K562 (cell line): ENCODE results near the gene TIPIN. TPM values are rescaled to one million over a fixed set of nuclear protein-coding genes. Genes with fewer than 3 reads are reported as not detected.

Experiments used
- ATAC-seq: fragments of 200-7000 bp; cut with Tn5 transposase; 3 replicates; pipeline ENCODE4 v1.9.1; 2020; ENCODE audit warnings: moderate library complexity
- BruUV-seq: library from RNA; stranded (reverse); fragments of 400-500 nt; replicated peaks from 2 replicates; lab custom pipeline; 2021; lab: Mats Ljungman, UMichigan
- CTCF ChIA-PET: fragments of 300-600 bp; formaldehyde crosslinking; extraction: SDS; loops from one replicate; lab custom pipeline; 2021; ENCODE audit warnings: low intra/inter-chr PET ratio; lab: Yijun Ruan, JAX
- POLR2A ChIA-PET: fragments of 300-600, 350-650 bp; sonication (Branson Sonifier 250); formaldehyde crosslinking; extraction: SDS; loops from one replicate; lab custom pipeline; 2021; ENCODE audit warnings: antibody characterized with exemption, inconsistent platforms; lab: Yijun Ruan, JAX
- DNase-seq, 4 experiments: peaks; one replicate each; pipeline versions ENCODE4 v3.0.0 to v3.0.0-alpha.2; 2011 to 2018; ENCODE audit warnings: low spot score in 3 of 4, mixed read lengths in 3 of 4; ENCODE audit errors: extremely low read depth in 1 of 4
- FAIRE-seq: peaks from 2 replicates; lab custom pipeline; 2011; peaks lifted over from hg19 to GRCh38; lab: Jason Lieb, UNC
- H2AFZ ChIP-seq: 2 replicates; pipeline ENCODE4 v1.6.0; 2011; ENCODE audit warnings: low read depth, low read length, control low read depth, inconsistent platforms
- H3K27ac ChIP-seq: fragments of 200-600 bp; 3 replicates; pipeline ENCODE4 v1.8.0; 2011; ENCODE audit warnings: low read depth, mild to moderate bottlenecking, control low read depth, inconsistent platforms, low read length, moderate library complexity, mixed read lengths; ENCODE audit errors: extremely low read depth
- H3K27me3 ChIP-seq, 2 experiments: fragments of 300-600 bp in 1 of 2; 2 replicates in 1 of 2; 3 replicates in 1 of 2; pipeline versions ENCODE4 v1.6.0 to v1.8.0; 2011; ENCODE audit warnings: inconsistent platforms in 2 of 2, low read length in 2 of 2, mild to moderate bottlenecking in 1 of 2, mixed read lengths in 1 of 2, moderate library complexity in 1 of 2; ENCODE audit not compliant: control insufficient read depth in 2 of 2, insufficient read depth in 2 of 2
- H3K36me3 ChIP-seq: fragments of 300-600 bp; 3 replicates; pipeline ENCODE4 v1.8.0; 2011; ENCODE audit warnings: mild to moderate bottlenecking, low read length, inconsistent platforms; ENCODE audit not compliant: control insufficient read depth, insufficient read depth
- H3K4me1 ChIP-seq, 2 experiments: fragments of 200-600 bp in 1 of 2; replicated peaks in 1 of 2; 2 replicates in 1 of 2; 3 replicates in 1 of 2; pipeline versions ENCODE4 v1.5.1 to v1.8.0; 2011; ENCODE audit warnings: inconsistent platforms in 2 of 2, low read length in 2 of 2, mild to moderate bottlenecking in 1 of 2, mixed read lengths in 1 of 2, moderate library complexity in 1 of 2; ENCODE audit not compliant: control insufficient read depth in 2 of 2, insufficient read depth in 2 of 2
- H3K4me2 ChIP-seq: 2 replicates; pipeline ENCODE4 v1.6.1; 2011; ENCODE audit warnings: low read length, control low read depth, inconsistent platforms, mixed read lengths; ENCODE audit not compliant: insufficient read depth
- H3K4me3 ChIP-seq: fragments of 200-600 bp; sonication (generic), shearing (Covaris generic); 2 replicates; pipeline ENCODE4 v1.5.1; 2016; ENCODE audit warnings: control low read depth, inconsistent platforms
- H3K79me2 ChIP-seq: fragments of 200-600 bp; 3 replicates; pipeline ENCODE4 v1.8.0; 2011; ENCODE audit warnings: low read length, inconsistent platforms; ENCODE audit not compliant: control insufficient read depth, insufficient read depth
- H3K9ac ChIP-seq, 2 experiments: 2 replicates each; pipeline versions ENCODE4 v1.6.0 to v1.6.1; 2011; ENCODE audit warnings: low read depth in 2 of 2, low read length in 2 of 2, control low read depth in 1 of 2, inconsistent platforms in 1 of 2, mild to moderate bottlenecking in 1 of 2, mixed read lengths in 1 of 2; ENCODE audit not compliant: insufficient read depth in 1 of 2
- H3K9me1 ChIP-seq: one replicate; pipeline ENCODE4 v1.6.0; 2011; ENCODE audit warnings: inconsistent platforms, mild to moderate bottlenecking, low read length, moderate library complexity; ENCODE audit not compliant: control insufficient read depth, insufficient read depth
- H3K9me3 ChIP-seq: replicated peaks from 2 replicates; pipeline ENCODE4 v1.5.1; 2011; ENCODE audit warnings: low read depth, low read length, inconsistent platforms; ENCODE audit not compliant: control insufficient read depth, insufficient read depth
- H4K20me1 ChIP-seq: replicated peaks from 2 replicates; pipeline ENCODE4 v1.6.1; 2011; ENCODE audit warnings: low read length, inconsistent platforms, mixed read lengths; ENCODE audit not compliant: control insufficient read depth, insufficient read depth
- ATF7 ChIP-seq: fragments of 450-650 bp; IDR thresholded peaks from 2 replicates; pipeline ENCODE4 v1.7.1; 2014; ENCODE audit warnings: mild to moderate bottlenecking, moderate library complexity
- BHLHE40 ChIP-seq: IDR thresholded peaks from 2 replicates; pipeline ENCODE4 v1.6.1; 2011; ENCODE audit warnings: low read length, improper control_type of control experiment
- CHD1 ChIP-seq: fragments of 200-600 bp; sonication (generic); IDR thresholded peaks from one replicate; pipeline ENCODE4 v1.6.1; 2012; ENCODE audit warnings: mild to moderate bottlenecking, moderate library complexity, low read length, inconsistent platforms
- DIDO1 ChIP-seq: fragments of 450-650 bp; IDR thresholded peaks from 2 replicates; pipeline ENCODE4 v1.6.1; 2016; ENCODE audit warnings: low read depth, missing biosample characterization, missing genetic modification characterization
- ETS2 ChIP-seq: IDR thresholded peaks from 2 replicates; pipeline ENCODE4 v1.6.1; 2016; ENCODE audit warnings: borderline replicate concordance, missing genetic modification characterization, mild to moderate bottlenecking, moderate library complexity, missing compliant biosample characterization; ENCODE audit not compliant: poor library complexity, severe bottlenecking
- FIP1L1 ChIP-seq: fragments of 200-400 bp; formaldehyde crosslinking; IDR thresholded peaks from 2 replicates; pipeline ENCODE4 v1.6.1; 2018; ENCODE audit warnings: mild to moderate bottlenecking, low read depth, low read length; ENCODE audit not compliant: poor library complexity, severe bottlenecking
- FOXJ2 ChIP-seq: fragments of 200-800 bp; sonication (Bioruptor generic); IDR thresholded peaks from 2 replicates; pipeline ENCODE4 v1.6.1; 2016; ENCODE audit warnings: missing genetic modification characterization, missing compliant biosample characterization
- FOXM1 ChIP-seq, 2 experiments: fragments of 450-650 bp in 1 of 2; sonication (generic) in 1 of 2; formaldehyde crosslinking in 1 of 2; IDR thresholded peaks; 2 replicates each; pipeline versions ENCODE4 v1.6.1 to v1.9.0; 2017 to 2022; ENCODE audit warnings: low read depth in 2 of 2, mild to moderate bottlenecking in 2 of 2, missing genetic modification reagents in 1 of 2, moderate library complexity in 1 of 2
- GATAD2A ChIP-seq: fragments of 450-650 bp; IDR thresholded peaks from 2 replicates; pipeline ENCODE4 v1.6.1; 2017
- MTF1 ChIP-seq: fragments of 250-450 bp; sonication (Bioruptor Pico); IDR thresholded peaks from 2 replicates; pipeline ENCODE4 v1.9.0; 2021; ENCODE audit warnings: moderate library complexity, mild to moderate bottlenecking, inconsistent platforms, borderline replicate concordance
- PPARD ChIP-seq: fragments of 250-450 bp; sonication (Bioruptor Pico); IDR thresholded peaks from 2 replicates; pipeline ENCODE4 v1.8.0; 2022; ENCODE audit warnings: inconsistent platforms, mild to moderate bottlenecking, moderate library complexity
- SAP30 ChIP-seq: fragments of 200-600 bp; sonication (generic); IDR thresholded peaks from 2 replicates; pipeline ENCODE4 v1.6.1; 2012; ENCODE audit warnings: borderline replicate concordance, low read depth, mild to moderate bottlenecking, moderate library complexity, low read length, control low read depth, inconsistent platforms; ENCODE audit not compliant: insufficient read depth, poor library complexity, severe bottlenecking
- SMAD1 ChIP-seq: fragments of 150-350 bp; IDR thresholded peaks from 2 replicates; pipeline ENCODE4 v1.6.1; 2014; ENCODE audit warnings: low read length, low read depth; ENCODE audit not compliant: partially characterized antibody
- TEAD4 ChIP-seq, 2 experiments: sonication (generic) in 1 of 2; formaldehyde crosslinking in 1 of 2; IDR thresholded peaks; 2 replicates each; pipeline versions ENCODE4 v1.6.1 to v1.8.0; 2012 to 2022; ENCODE audit warnings: borderline replicate concordance in 1 of 2, inconsistent platforms in 1 of 2, low read length in 1 of 2, mild to moderate bottlenecking in 1 of 2, missing genetic modification reagents in 1 of 2
- THAP7 ChIP-seq: fragments of 250-450 bp; sonication (Bioruptor Pico); IDR thresholded peaks from 2 replicates; pipeline ENCODE4 v1.5.0; 2021
- THRB ChIP-seq: fragments of 450-650 bp; formaldehyde crosslinking; conservative IDR thresholded peaks from 2 replicates; pipeline ENCODE4 v1.4.0; 2022; ENCODE audit warnings: mild to moderate bottlenecking, missing genetic modification characterization
- USF2 ChIP-seq: sonication (generic); formaldehyde crosslinking; IDR thresholded peaks from 2 replicates; pipeline ENCODE4 v1.5.0; 2020; ENCODE audit warnings: missing genetic modification reagents
- ZNF384 ChIP-seq: IDR thresholded peaks from 2 replicates; pipeline ENCODE4 v1.6.1; 2012; ENCODE audit warnings: low read depth, low read length, improper control_type of control experiment
- ZNF699 ChIP-seq: fragments of 250-450 bp; sonication (Bioruptor Pico); IDR thresholded peaks from 2 replicates; pipeline ENCODE4 v1.8.0; 2021; ENCODE audit warnings: mild to moderate bottlenecking, moderate library complexity; ENCODE audit not compliant: insufficient replicate concordance
- WGBS: fragments of 100-300 bp; shearing (Covaris generic); methylation state at CpG from one replicate; pipeline ENCODE4 v1.1.6; 2016; ENCODE audit warnings: low coverage, mixed read lengths; ENCODE audit not compliant: insufficient coverage; ENCODE audit errors: missing lambda C conversion rate; 5-methylcytosine and 5-hydroxymethylcytosine counted together
- in situ Hi-C: fragments of 300-500 bp; cut with MboI; formaldehyde crosslinking; loops from 4 replicates; pipeline ENCODE4 v1.15.0; 2018; ENCODE audit warnings: inconsistent platforms, mixed read lengths
- intact Hi-C: fragments of 100-400 bp; cut with micrococcal nuclease; formaldehyde crosslinking; loops from 2 replicates; pipeline ENCODE4 v1.14.2; 2022
- polyA plus RNA-seq, 8 experiments: library from polyadenylated mRNA; depleted of rRNA in 4 of 8; stranded (reverse) in 5 of 8; unstranded in 3 of 8; fragments of >200 nt; fragmentation: Nextera tagmentation in 2 of 8; fragmentation: Illumina TruSeq in 1 of 8; extraction: Ambion mirVana in 2 of 8; extraction: Trizol in 1 of 8; gene quantifications; 2 replicates each; pipeline versions ENCODE4 v1.2.1 to v1.2.3, GENCODE V29; 2011 to 2014; ENCODE audit warnings: inconsistent platforms in 1 of 8, missing spikeins in 1 of 8
- total RNA-seq, 7 experiments: library from RNA; depleted of rRNA in 6 of 7; stranded (reverse); fragments of >200 nt in 6 of 7; fragmentation: Illumina TruSeq in 2 of 7; extraction: Trizol in 2 of 7; gene quantifications; 2 replicates each; pipeline versions ENCODE4 v1.2.1 to v1.2.3, GENCODE V29; 2011 to 2021; ENCODE audit warnings: low replicate concordance in 1 of 7

The TIPIN gene
- total and polyA plus RNA-seq, 9 of the 15 experiments (the other 6 are each of a cell fraction or from before 2014, with no cell fraction given), result 22.9 to 61.4 (median 42.0) TPM

GRCh38 chr15:66388576-66388975 is 32.1 kb upstream of the TIPIN start:
- ChIA-PET POLR2A (interaction anchor here (0.6 to 1.4 kb wide), 4 partner anchors 15 to 459 kb away, joined by 3 to 11 read pairs (median 4); partner anchors contain the start of gene SNAPC5), CTCF (no interaction called here)
- intact Hi-C loops, result no loop called here
- in situ Hi-C loops, result loop anchor here (5.0 kb wide), 1 partner anchor 94 kb away; no protein-coding TSS in a partner anchor
- Histone ChIP-seq H4K20me1 (peaks cover 13% of the 10 kb centered on the region), H3K9ac (peak overlapping the region; percentile 75 to 78; a peak in 3 of 4 replicates), H3K4me1 (peaks cover 20 to 23% of the 10 kb centered on the region in 2 experiments; a peak in 3 of 5 replicates), H3K27ac (no peak overlapping the region; the same call in 2 of the 3 replicates), H3K27me3 (no peaks in the 10 kb centered on the region), H3K4me2 (peak overlapping the region; percentile 99), H3K36me3 (peaks cover 31% of the 10 kb centered on the region; the same call in 2 of the 3 replicates), H3K79me2 (peaks cover 80% of the 10 kb centered on the region), H3K9me1 (no peaks in the 10 kb centered on the region), H3K9me3 (no peaks in the 10 kb centered on the region), H3K4me3 (peak overlapping the region; percentile 86; the same call in 1 of the 2 replicates), H2AFZ (no peak overlapping the region)
- no peak for DNase-seq
- WGBS, result 35% methylated on average over 4 of the region's 5 CpGs
- no peak for FAIRE-seq
- no peak for ATAC-seq
- no TSS peak for BruUV-seq
- TF ChIP-seq SAP30 (no peak), ZNF384 (no peak), SMAD1 (no peak), FOXJ2 (tag) (no peak), PPARD (no peak), USF2 (no peak), CHD1 (no peak), FIP1L1 (no peak), ETS2 (tag) (no peak), THAP7 (CRISPR knock-in tag) (no peak), MTF1 (CRISPR knock-in tag) (no peak), GATAD2A (no peak), DIDO1 (tag) (no peak), FOXM1 (IDR thresholded peaks at IDR 0.05; ENCODE audit: low read depth) (no peak), FOXM1 (CRISPR knock-in tag; IDR thresholded peaks at IDR 0.05; ENCODE audit: low read depth) (no peak), ATF7 (no peak), ZNF699 (no peak), TEAD4 (IDR thresholded peaks at IDR 0.05; ENCODE audit: low read length) (no peak), TEAD4 (CRISPR knock-in tag; IDR thresholded peaks at IDR 0.05; ENCODE audit: borderline replicate concordance) (no peak), THRB (CRISPR knock-in tag) (no peak), BHLHE40 (no peak)
